Measurements from ENCODE around the gene ZNF532. TPM values are rescaled to one million over a fixed set of nuclear protein-coding genes. Genes with fewer than 3 reads are reported as not detected.

Gene ZNF532
- total RNA-seq, 1 donor, result 49.6 TPM

DNA sequence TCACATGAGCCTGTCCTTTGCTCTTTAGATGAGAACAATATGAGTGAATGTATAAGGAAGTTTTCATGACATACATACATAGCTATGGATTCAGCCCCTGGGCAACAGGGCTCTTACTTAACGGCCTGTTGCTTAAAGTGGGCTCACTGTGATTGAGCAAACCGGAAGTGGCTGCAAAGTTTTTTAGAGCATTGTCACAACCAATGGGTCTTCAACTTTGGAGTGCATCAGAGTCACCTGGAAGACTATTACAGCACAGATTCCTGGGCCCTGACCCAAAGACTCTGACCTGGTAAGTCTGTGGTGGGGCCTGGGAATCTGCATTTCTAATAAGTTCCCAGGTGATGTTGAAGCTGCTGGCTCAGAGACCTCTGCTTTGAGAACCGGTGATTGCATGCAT is 168.7 kb downstream of the ZNF532 start:
- no peak for DNase-seq (ENCODE audit: insufficient read length, low spot score, missing footprints)
- H2AFZ ChIP-seq (ENCODE audit: low read length), result no peak overlapping the region
- H3K27ac ChIP-seq (ENCODE audit: low read depth, low read length), result no peak overlapping the region
- H3K4me3 ChIP-seq (ENCODE audit: insufficient read depth, low read length), result no peak overlapping the region
- no peaks in the 10 kb centered on the region for H3K9me3 ChIP-seq (ENCODE audit: low read depth, low read length)
- H4K20me1 ChIP-seq (ENCODE audit: insufficient read depth, low read length), result no peaks in the 10 kb centered on the region
- H3K27me3 ChIP-seq (ENCODE audit: insufficient read depth, low read length), result no peaks in the 10 kb centered on the region
- no peaks in the 10 kb centered on the region for H3K36me3 ChIP-seq (ENCODE audit: insufficient read depth, low read length)
- no peaks in the 10 kb centered on the region for H3K4me1 ChIP-seq (ENCODE audit: insufficient read depth, low read length)
- no peaks in the 10 kb centered on the region for H3K79me2 ChIP-seq (ENCODE audit: insufficient read depth, low read length)
- TF ChIP-seq, protein P1, sequence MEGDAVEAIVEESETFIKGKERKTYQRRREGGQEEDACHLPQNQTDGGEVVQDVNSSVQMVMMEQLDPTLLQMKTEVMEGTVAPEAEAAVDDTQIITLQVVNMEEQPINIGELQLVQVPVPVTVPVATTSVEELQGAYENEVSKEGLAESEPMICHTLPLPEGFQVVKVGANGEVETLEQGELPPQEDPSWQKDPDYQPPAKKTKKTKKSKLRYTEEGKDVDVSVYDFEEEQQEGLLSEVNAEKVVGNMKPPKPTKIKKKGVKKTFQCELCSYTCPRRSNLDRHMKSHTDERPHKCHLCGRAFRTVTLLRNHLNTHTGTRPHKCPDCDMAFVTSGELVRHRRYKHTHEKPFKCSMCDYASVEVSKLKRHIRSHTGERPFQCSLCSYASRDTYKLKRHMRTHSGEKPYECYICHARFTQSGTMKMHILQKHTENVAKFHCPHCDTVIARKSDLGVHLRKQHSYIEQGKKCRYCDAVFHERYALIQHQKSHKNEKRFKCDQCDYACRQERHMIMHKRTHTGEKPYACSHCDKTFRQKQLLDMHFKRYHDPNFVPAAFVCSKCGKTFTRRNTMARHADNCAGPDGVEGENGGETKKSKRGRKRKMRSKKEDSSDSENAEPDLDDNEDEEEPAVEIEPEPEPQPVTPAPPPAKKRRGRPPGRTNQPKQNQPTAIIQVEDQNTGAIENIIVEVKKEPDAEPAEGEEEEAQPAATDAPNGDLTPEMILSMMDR (IDR thresholded peaks at IDR 0.05; ENCODE audit: extremely low read depth, low read depth, low read length), result no peak
- H3K4me2 ChIP-seq (ENCODE audit: insufficient read depth, low read length), result no peak overlapping the region

DNA sequence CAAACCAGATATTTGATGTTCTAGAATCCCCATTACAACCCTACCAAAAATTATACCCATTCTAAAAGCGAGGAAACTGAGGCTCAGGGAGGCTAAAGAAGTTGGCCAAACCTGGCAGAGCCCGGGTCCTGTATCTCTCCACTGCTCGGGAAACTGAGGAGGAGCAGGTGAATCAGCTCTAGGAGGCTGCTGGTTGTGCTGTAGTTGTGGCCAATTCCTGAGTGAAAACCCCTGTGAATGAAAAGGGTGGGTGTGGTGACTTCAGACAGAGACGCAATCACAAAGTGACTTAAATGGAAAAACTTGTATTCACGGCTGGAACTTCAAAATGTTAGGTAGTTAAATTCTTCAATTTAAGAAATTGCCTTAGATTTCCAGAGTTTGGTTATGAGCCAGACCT is 169.3 kb downstream of the ZNF532 start:
- Histone ChIP-seq H3K79me2 (ENCODE audit: insufficient read depth, low read length) (no peaks in the 10 kb centered on the region), H2AFZ (ENCODE audit: low read length) (no peak overlapping the region), H3K4me3 (ENCODE audit: insufficient read depth, low read length) (no peak overlapping the region), H3K27me3 (ENCODE audit: insufficient read depth, low read length) (no peaks in the 10 kb centered on the region), H3K36me3 (ENCODE audit: insufficient read depth, low read length) (no peaks in the 10 kb centered on the region), H3K27ac (ENCODE audit: low read depth, low read length) (no peak overlapping the region), H3K9me3 (ENCODE audit: low read depth, low read length) (no peaks in the 10 kb centered on the region), H4K20me1 (ENCODE audit: insufficient read depth, low read length) (no peaks in the 10 kb centered on the region), H3K4me2 (ENCODE audit: insufficient read depth, low read length) (no peak overlapping the region), H3K4me1 (ENCODE audit: insufficient read depth, low read length) (no peaks in the 10 kb centered on the region)
- DNase-seq (ENCODE audit: insufficient read length, low spot score, missing footprints), result peak; percentile 83
- TF ChIP-seq, protein P1 (IDR thresholded peaks at IDR 0.05; ENCODE audit: extremely low read depth, low read depth, low read length), result no peak

DNA sequence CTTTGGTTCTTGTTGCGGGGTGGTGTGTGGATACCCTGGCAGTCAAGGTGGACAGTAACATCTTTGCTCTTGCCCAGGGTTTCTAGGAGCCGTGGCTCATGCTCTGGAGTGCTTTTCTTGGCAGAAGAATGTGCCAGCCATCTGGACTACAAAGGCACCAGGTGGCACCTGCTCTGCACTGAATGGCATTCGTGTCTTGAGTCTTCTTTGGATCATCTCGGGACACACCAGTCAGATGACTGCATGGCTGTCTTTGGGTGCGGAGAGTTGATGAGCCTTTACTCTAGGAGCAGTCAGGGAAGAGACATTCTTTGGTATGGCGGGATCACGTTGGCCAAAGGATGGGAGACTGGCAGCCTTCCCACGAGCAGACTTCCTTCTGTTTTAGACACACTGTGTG is 170.9 kb downstream of the ZNF532 start:
- Histone ChIP-seq H3K4me1 (ENCODE audit: insufficient read depth, low read length) (no peaks in the 10 kb centered on the region), H3K4me2 (ENCODE audit: insufficient read depth, low read length) (no peak overlapping the region), H3K27ac (ENCODE audit: low read depth, low read length) (no peak overlapping the region), H3K4me3 (ENCODE audit: insufficient read depth, low read length) (no peak overlapping the region), H4K20me1 (ENCODE audit: insufficient read depth, low read length) (no peaks in the 10 kb centered on the region), H2AFZ (ENCODE audit: low read length) (no peak overlapping the region), H3K79me2 (ENCODE audit: insufficient read depth, low read length) (no peaks in the 10 kb centered on the region), H3K36me3 (ENCODE audit: insufficient read depth, low read length) (no peaks in the 10 kb centered on the region), H3K9me3 (ENCODE audit: low read depth, low read length) (no peaks in the 10 kb centered on the region), H3K27me3 (ENCODE audit: insufficient read depth, low read length) (no peaks in the 10 kb centered on the region)
- DNase-seq (ENCODE audit: insufficient read length, low spot score, missing footprints), result no peak
- TF ChIP-seq, protein P1 (IDR thresholded peaks at IDR 0.05; ENCODE audit: extremely low read depth, low read depth, low read length), result no peak

Small RNA genes lying within 50 kb of the gene (small RNA-seq; reads per million reads assigned to genes)
- gene RF00096, result not detected
- gene RNU2-69P, result 6.3 reads per million, percentile 89 among the genes with 10 or more reads in this experiment

Other genes with a start within 250 kb of the ZNF532 start
- gene ALPK2, start 235.8 kb upstream of the ZNF532 start, total RNA-seq, result 255 and 262 TPM in 2 replicates
- gene MALT1, start 193.4 kb upstream of the ZNF532 start, total RNA-seq, result 53.6 and 55.7 TPM in 2 replicates

All from osteoblast (primary cell).